ENCODE results near the gene TPSG1. TPM values are rescaled to one million over a fixed set of nuclear protein-coding genes. Genes with fewer than 3 reads are reported as not detected.
A peak's percentile ranks its signal among the peaks of the same experiment; 100 is the strongest.
"Not testable (repeated sequence)": the region's sequence is repeated elsewhere in the genome, so short reads cannot be mapped to it uniquely, and the experiment has no call there.

TPSG1 gene
- total RNA-seq, 2 experiments from 2014 or later: not detected

GRCh38 chr16:1240436-1240835 is 15.4 kb upstream of the TPSG1 start, which contains the start of gene TPSAB1:
TPSAB1 (plus strand) TSS chr16:1240705; CDS start chr16:1240939, 234 bp downstream.
- CTCF ChIA-PET: not testable (repeated sequence)

DNA sequence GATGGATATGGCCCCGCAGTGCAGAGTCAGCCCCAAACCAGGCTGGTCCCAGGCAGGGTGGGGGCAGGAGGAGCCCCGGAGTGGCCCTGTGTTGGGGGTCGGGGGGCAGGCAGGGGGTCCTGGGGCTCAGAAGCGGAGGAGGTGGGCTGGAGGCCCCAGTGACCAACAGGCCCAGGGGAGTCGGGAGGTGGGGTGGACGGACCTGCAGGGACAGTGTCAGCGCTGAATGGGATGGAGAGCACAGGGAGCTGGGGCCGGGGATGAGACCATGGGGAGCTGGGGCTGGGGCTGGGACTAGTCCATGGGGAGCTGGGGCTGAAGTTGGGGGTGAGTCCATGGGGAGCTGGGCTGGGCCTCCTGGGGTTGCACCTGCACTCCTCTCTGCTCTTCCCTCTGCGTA is 14.5 kb upstream of the TPSG1 start:
- CTCF ChIA-PET; intact Hi-C loops (cut with DNase I, micrococcal nuclease); POLR2A ChIA-PET; H3K27me3 Mint-ChIP-seq; H3K36me3 Mint-ChIP-seq (ENCODE audit: low read depth); H3K9me3 Mint-ChIP-seq (ENCODE audit: low read depth); H3K27ac Mint-ChIP-seq; H3K4me3 Mint-ChIP-seq; H3K4me1 Mint-ChIP-seq; ATAC-seq; DNase-seq: not testable (repeated sequence)

More at GRCh38 chr16:1240436-1240835, 15.4 kb upstream of the TPSG1 start, which contains the start of gene TPSAB1:
- H3K27ac Mint-ChIP-seq; H3K27me3 Mint-ChIP-seq; intact Hi-C loops (cut with DNase I, micrococcal nuclease); POLR2A ChIA-PET; H3K4me3 Mint-ChIP-seq; H3K9me3 Mint-ChIP-seq (ENCODE audit: low read depth); H3K4me1 Mint-ChIP-seq; H3K36me3 Mint-ChIP-seq (ENCODE audit: low read depth); ATAC-seq; DNase-seq: not testable (repeated sequence)

- CTCF ChIA-PET; H3K27me3 Mint-ChIP-seq; H3K4me1 Mint-ChIP-seq; H3K27ac Mint-ChIP-seq; H3K9me3 Mint-ChIP-seq (ENCODE audit: low read depth); POLR2A ChIA-PET; intact Hi-C loops (cut with DNase I, micrococcal nuclease); DNase-seq; H3K4me3 Mint-ChIP-seq; H3K36me3 Mint-ChIP-seq (ENCODE audit: low read depth): not testable (repeated sequence)
- ATAC-seq: peak; percentile 32
These were observed 13.8 kb upstream of the TPSG1 start for GRCh38 chr16:1238909-1239308.

DNA sequence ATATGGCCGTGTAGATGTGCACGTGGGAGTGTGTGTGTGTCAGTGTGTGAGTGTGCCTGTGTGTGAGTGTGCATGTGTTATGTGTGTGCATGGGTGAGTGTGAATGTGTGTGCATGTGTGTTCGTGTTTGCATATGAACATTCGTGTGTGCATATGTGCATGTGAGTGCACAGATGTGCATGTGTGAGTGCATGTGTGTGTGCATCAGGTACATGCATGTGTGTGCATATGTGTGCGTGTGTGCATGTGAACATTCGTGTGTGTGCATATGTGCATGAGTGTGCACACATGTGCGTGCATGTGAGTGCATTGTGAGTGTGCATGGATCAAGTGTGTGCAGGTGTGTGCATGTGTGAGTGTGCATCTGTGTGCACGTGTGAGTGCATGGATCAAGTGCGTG is 12.9 kb upstream of the TPSG1 start:
- H3K4me1 Mint-ChIP-seq: no peaks in the 10 kb centered on the region
- no peak for DNase-seq
- H3K36me3 Mint-ChIP-seq (ENCODE audit: low read depth): no peaks in the 10 kb centered on the region
- no peak overlapping the region for H3K27ac Mint-ChIP-seq
- POLR2A ChIA-PET: no interaction called here
- no peak overlapping the region for H3K4me3 Mint-ChIP-seq
- no peaks in the 10 kb centered on the region for H3K9me3 Mint-ChIP-seq (ENCODE audit: low read depth)
- ATAC-seq: no peak
- H3K27me3 Mint-ChIP-seq: peaks cover 2% of the 10 kb centered on the region
- CTCF ChIA-PET: no interaction called here
- intact Hi-C loops (cut with DNase I, micrococcal nuclease): no loop called here

GRCh38 chr16:1236659-1237058 is 11.6 kb upstream of the TPSG1 start:
- peak; percentile 69 for ATAC-seq
- H3K36me3 Mint-ChIP-seq (ENCODE audit: low read depth); CTCF ChIA-PET; POLR2A ChIA-PET; H3K9me3 Mint-ChIP-seq (ENCODE audit: low read depth); H3K27me3 Mint-ChIP-seq; intact Hi-C loops (cut with DNase I, micrococcal nuclease); DNase-seq; H3K27ac Mint-ChIP-seq; H3K4me1 Mint-ChIP-seq; H3K4me3 Mint-ChIP-seq: not testable (repeated sequence)

DNA sequence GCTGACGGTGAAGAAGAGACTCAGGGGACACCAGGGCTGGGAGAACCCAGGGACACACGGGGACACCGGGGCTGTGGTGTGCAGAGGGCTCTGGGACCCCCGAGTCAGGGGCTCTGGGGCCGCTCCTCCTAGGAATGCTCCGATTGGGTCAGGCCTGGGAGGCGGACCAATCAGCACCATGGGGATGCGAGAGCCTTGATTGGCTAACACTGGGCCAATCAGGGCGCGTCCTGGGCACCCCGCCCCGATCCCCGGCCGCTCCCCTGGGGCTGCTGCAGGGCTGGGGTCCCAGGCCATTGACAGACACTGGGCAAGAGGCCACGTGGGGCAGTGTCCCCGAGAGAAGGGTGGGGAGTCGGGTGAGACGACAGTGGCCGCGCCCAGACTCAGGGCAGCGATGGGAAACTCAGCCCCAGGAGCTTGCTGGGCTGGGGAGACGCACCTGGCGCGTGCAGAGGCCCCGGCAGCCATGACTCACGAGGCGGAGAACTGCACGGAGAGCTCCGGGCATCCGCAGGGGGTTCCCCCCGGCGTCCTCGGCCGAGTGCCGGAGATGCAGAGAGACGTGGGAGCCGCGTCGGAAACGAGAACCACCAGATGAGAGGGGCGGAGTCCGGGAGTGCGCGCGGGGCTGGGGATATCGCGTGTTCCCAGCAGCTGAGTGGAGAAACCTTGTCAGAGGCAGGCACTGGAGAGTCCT is 7.1 kb upstream of the TPSG1 start:
- intact Hi-C loops (cut with DNase I, micrococcal nuclease); H3K4me3 Mint-ChIP-seq; H3K27me3 Mint-ChIP-seq; H3K27ac Mint-ChIP-seq; DNase-seq; CTCF ChIA-PET; H3K4me1 Mint-ChIP-seq; H3K9me3 Mint-ChIP-seq (ENCODE audit: low read depth); H3K36me3 Mint-ChIP-seq (ENCODE audit: low read depth); POLR2A ChIA-PET: not testable (repeated sequence)
- peak; percentile 61 for ATAC-seq

DNA sequence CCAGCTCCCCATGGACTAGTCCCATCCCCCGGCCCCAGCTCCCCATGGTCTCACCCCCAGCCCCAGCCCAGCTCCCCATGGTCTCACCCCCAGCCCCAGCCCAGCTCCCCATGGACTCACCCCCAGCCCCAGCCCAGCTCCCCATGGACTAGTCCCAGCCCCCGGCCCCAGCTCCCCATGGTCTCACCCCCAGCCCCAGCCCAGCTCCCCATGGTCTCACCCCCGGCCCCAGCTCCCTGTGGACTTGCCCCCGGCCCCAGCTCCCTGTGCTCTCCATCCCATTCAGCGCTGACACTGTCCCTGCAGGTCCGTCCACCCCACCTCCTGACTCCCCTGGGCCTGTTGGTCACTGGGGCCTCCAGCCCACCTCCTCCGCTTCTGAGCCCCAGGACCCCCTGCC is 6.2 kb upstream of the TPSG1 start:
- intact Hi-C loops (cut with DNase I, micrococcal nuclease); POLR2A ChIA-PET; ATAC-seq; H3K9me3 Mint-ChIP-seq (ENCODE audit: low read depth); H3K27me3 Mint-ChIP-seq; H3K36me3 Mint-ChIP-seq (ENCODE audit: low read depth); H3K4me3 Mint-ChIP-seq; CTCF ChIA-PET; DNase-seq; H3K4me1 Mint-ChIP-seq; H3K27ac Mint-ChIP-seq: not testable (repeated sequence)

DNA sequence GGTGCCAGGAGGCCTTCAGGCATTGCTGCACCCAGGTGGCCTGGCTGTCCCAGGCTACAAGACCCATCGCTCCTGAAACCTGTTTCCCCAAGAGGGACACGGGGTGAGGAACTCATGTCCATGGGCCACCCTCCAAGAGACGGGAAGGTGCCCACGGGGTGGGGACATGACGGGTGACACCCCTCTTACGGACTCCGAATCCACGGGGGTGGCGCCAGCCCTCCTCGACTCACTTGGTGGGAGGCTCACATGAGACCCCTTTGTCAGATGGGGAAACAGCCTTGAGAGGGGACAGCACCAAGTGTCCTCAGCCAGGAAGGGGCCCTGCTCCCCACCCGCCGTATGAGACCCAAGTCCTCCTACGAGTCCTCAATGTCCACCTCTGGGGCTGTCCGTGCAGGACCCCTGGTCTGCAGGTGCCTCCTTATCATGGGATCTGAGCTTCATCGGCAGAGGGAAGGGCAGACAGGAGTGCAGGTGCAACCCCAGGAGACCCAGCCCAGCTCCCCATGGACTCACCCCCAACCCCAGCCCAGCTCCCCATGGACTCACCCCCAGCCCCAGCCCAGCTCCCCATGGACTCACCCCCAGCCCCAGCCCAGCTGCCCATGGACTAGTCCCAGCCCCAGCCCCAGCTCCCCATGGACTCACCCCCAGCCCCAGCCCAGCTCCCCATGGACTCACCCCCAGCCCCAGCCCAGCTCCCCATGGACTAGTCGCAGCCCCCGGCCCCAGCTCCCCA is 5.6 kb upstream of the TPSG1 start:
- intact Hi-C loops (cut with DNase I, micrococcal nuclease); CTCF ChIA-PET: not testable (repeated sequence)

DNA sequence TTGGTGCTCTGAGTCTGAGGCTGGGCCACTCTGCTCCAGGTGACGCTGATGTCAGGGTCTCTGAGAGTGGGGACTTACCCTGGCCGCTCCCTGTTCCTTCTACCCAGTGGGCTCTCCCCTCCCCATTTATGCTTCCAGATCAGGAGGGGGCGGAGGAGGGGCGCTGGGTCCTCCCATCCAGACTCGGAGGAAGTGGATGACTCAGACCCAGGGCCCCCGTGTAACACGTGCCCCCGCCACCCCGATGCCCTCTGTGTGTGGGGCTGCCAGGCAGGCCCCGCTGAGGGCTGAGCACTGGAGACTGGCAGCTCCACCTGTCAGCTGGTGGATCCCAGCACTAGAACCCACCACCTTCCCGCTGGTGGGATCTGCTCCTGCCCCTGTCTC is 5.0 kb upstream of the TPSG1 start, which contains the start of gene TPSB2:
Gene TPSB2 (minus strand): TSS at position 101 of the 387 bp plus-strand sequence. CDS start 233 bp downstream, outside the sequence.
- H3K36me3 Mint-ChIP-seq (ENCODE audit: low read depth); intact Hi-C loops (cut with DNase I, micrococcal nuclease); H3K27me3 Mint-ChIP-seq; DNase-seq; H3K4me1 Mint-ChIP-seq; H3K4me3 Mint-ChIP-seq; H3K27ac Mint-ChIP-seq; H3K9me3 Mint-ChIP-seq (ENCODE audit: low read depth); POLR2A ChIA-PET; CTCF ChIA-PET; ATAC-seq: not testable (repeated sequence)

More for the DNA sequence above, 5.6 kb upstream of the TPSG1 start:
- H3K36me3 Mint-ChIP-seq (ENCODE audit: low read depth); POLR2A ChIA-PET; DNase-seq; H3K4me1 Mint-ChIP-seq; H3K27ac Mint-ChIP-seq; H3K27me3 Mint-ChIP-seq; H3K4me3 Mint-ChIP-seq; H3K9me3 Mint-ChIP-seq (ENCODE audit: low read depth); ATAC-seq: not testable (repeated sequence)

- H3K27me3 Mint-ChIP-seq; ATAC-seq; H3K4me3 Mint-ChIP-seq; H3K4me1 Mint-ChIP-seq; DNase-seq; POLR2A ChIA-PET; CTCF ChIA-PET; H3K36me3 Mint-ChIP-seq (ENCODE audit: low read depth); intact Hi-C loops (cut with DNase I, micrococcal nuclease); H3K9me3 Mint-ChIP-seq (ENCODE audit: low read depth); H3K27ac Mint-ChIP-seq: not testable (repeated sequence)
These were observed 4.4 kb upstream of the TPSG1 start for GRCh38 chr16:1229476-1229875.

DNA sequence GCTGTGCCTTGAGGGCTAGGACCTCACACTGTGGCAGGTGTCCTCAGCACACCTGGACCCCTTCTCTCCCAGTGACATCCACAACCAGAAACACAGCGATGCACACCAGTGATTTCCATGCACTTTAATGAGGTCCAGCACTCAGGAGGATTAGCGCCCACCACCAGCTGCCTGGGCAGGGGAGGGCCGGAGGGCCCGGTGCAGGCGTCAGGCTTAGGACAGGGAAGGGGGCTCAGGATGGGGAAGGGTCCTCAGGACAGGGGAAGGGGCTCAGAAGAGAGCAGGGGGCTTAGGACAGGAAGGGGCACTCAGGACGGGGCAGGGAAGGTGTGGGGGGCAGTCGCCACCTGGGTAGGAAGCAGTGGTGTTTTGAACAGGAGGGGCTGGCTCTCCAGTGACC is 3.2 kb upstream of the TPSG1 start:
- H3K4me3 Mint-ChIP-seq; H3K27me3 Mint-ChIP-seq; H3K27ac Mint-ChIP-seq; H3K4me1 Mint-ChIP-seq; POLR2A ChIA-PET; ATAC-seq; DNase-seq; H3K9me3 Mint-ChIP-seq (ENCODE audit: low read depth); H3K36me3 Mint-ChIP-seq (ENCODE audit: low read depth); CTCF ChIA-PET; intact Hi-C loops (cut with DNase I, micrococcal nuclease): not testable (repeated sequence)

DNA sequence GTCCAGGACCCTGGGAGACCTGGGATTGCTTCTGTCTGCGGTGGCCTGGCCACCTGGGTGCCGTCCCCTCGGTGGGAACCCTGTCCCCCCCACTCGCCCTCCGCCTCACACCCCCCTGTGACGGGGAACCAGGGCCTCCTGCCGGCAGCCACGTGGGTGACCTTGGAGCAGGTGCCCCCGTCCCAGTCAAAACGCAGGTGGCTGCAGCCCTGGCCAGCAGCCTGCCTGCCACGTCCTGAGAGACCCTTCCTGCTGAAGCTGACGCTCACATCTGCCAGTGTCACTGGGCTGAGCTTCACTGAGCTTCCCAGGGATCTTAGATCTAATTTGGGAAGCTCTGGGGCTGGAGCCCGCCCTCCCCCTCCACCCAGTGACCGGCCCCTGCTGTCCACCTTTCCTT is 1.6 kb upstream of the TPSG1 start:
- H3K4me3 Mint-ChIP-seq; H3K36me3 Mint-ChIP-seq (ENCODE audit: low read depth); CTCF ChIA-PET; H3K9me3 Mint-ChIP-seq (ENCODE audit: low read depth); intact Hi-C loops (cut with DNase I, micrococcal nuclease); ATAC-seq; H3K27ac Mint-ChIP-seq; POLR2A ChIA-PET; H3K27me3 Mint-ChIP-seq; H3K4me1 Mint-ChIP-seq; DNase-seq: not testable (repeated sequence)
